Endothelial cell of umbilical vein (primary cell): ENCODE measurements around the gene CHN2. TPM values are rescaled to one million over a fixed set of nuclear protein-coding genes. Genes with fewer than 3 reads are reported as not detected.

Experiments
- BruUV-seq: library from RNA; stranded (reverse); fragments of 400-500 nt; replicated peaks from 2 replicates; lab custom pipeline; 2021; lab: Mats Ljungman, UMichigan
- CTCF ChIA-PET: fragments of 300-600, 350-600 bp; sonication (Branson Sonifier 250); formaldehyde crosslinking; loops from one replicate; lab custom pipeline; 2021; ENCODE audit warnings: antibody characterized with exemption, inconsistent platforms; lab: Charles Lee
- POLR2A ChIA-PET: fragments of 300-600, 350-600 bp; sonication (Branson Sonifier 250); formaldehyde crosslinking; loops from one replicate; lab custom pipeline; 2021; ENCODE audit warnings: antibody characterized with exemption, inconsistent platforms; lab: Charles Lee
- DNase-seq: peaks from one replicate; pipeline ENCODE4 v3.0.0-alpha.2; 2011; ENCODE audit warnings: low read depth, low spot score
- FAIRE-seq: peaks from 2 replicates; lab custom pipeline; 2011; peaks lifted over from hg19 to GRCh38; lab: Jason Lieb, UNC
- H2AFZ ChIP-seq: 2 replicates; pipeline ENCODE4 v1.6.0; 2012; ENCODE audit warnings: low read depth, low read length, control low read depth, inconsistent platforms
- H3K27ac ChIP-seq: 2 replicates; pipeline ENCODE4 v1.5.1; 2011; ENCODE audit warnings: low read depth, mild to moderate bottlenecking, control low read depth, low read length, moderate library complexity; ENCODE audit not compliant: insufficient read depth
- H3K27me3 ChIP-seq, 2 experiments: 2 replicates each; pipeline versions ENCODE4 v1.6.0 to v1.6.1; 2011; ENCODE audit warnings: low read length in 2 of 2, mixed read lengths in 1 of 2; ENCODE audit not compliant: control insufficient read depth in 2 of 2, insufficient read depth in 2 of 2
- H3K36me3 ChIP-seq, 2 experiments: 2 replicates in 1 of 2; 3 replicates in 1 of 2; pipeline ENCODE4 v1.5.1; 2011; ENCODE audit warnings: low read length in 2 of 2, mild to moderate bottlenecking in 1 of 2, moderate library complexity in 1 of 2; ENCODE audit not compliant: control insufficient read depth in 2 of 2, insufficient read depth in 2 of 2; ENCODE audit errors: extremely low read depth in 1 of 2
- H3K4me1 ChIP-seq: 3 replicates; pipeline ENCODE4 v1.5.1; 2011; ENCODE audit warnings: mild to moderate bottlenecking, low read length; ENCODE audit not compliant: control insufficient read depth, insufficient read depth; ENCODE audit errors: extremely low read depth
- H3K4me2 ChIP-seq: 2 replicates; pipeline ENCODE4 v1.6.1; 2011; ENCODE audit warnings: low read length, control low read depth, mixed read lengths; ENCODE audit not compliant: insufficient read depth
- H3K4me3 ChIP-seq, 3 experiments: fragments of 200-600 bp in 1 of 3; sonication (generic), shearing (Covaris generic) in 1 of 3; replicated peaks in 1 of 3; 2 replicates each; pipeline ENCODE4 v1.5.1; 2011 to 2016; ENCODE audit warnings: control low read depth in 3 of 3, low read length in 3 of 3, mild to moderate bottlenecking in 2 of 3, inconsistent platforms in 1 of 3, low read depth in 1 of 3, moderate library complexity in 1 of 3; ENCODE audit not compliant: insufficient read depth in 1 of 3
- H3K79me2 ChIP-seq: 2 replicates; pipeline ENCODE4 v1.6.0; 2012; ENCODE audit warnings: low read length, inconsistent platforms; ENCODE audit not compliant: control insufficient read depth, insufficient read depth
- H3K9ac ChIP-seq: replicated peaks from 2 replicates; pipeline ENCODE3; 2011; ENCODE audit warnings: low read length, control low read depth; ENCODE audit not compliant: insufficient read depth; ENCODE audit errors: extremely low read depth
- H3K9me1 ChIP-seq: replicated peaks from 3 replicates; pipeline ENCODE4 v1.6.0; 2011; ENCODE audit warnings: mild to moderate bottlenecking, low read length; ENCODE audit not compliant: control insufficient read depth, insufficient read depth; ENCODE audit errors: extremely low read depth
- H3K9me3 ChIP-seq: replicated peaks from 2 replicates; pipeline ENCODE4 v1.5.1; 2012; ENCODE audit warnings: low read length, inconsistent platforms; ENCODE audit not compliant: control insufficient read depth, insufficient read depth
- H4K20me1 ChIP-seq: replicated peaks from 2 replicates; pipeline ENCODE3; 2011; ENCODE audit warnings: mild to moderate bottlenecking, low read length; ENCODE audit not compliant: control insufficient read depth, insufficient read depth; ENCODE audit errors: extremely low read depth
- EZH2 ChIP-seq: IDR thresholded peaks from 2 replicates; pipeline ENCODE4 v1.6.1; 2012; ENCODE audit warnings: borderline replicate concordance, low read depth, mild to moderate bottlenecking, moderate library complexity, low read length, inconsistent platforms; ENCODE audit not compliant: severe bottlenecking
- FOS ChIP-seq: IDR thresholded peaks from 2 replicates; pipeline ENCODE4 v1.6.1; 2011; ENCODE audit warnings: mild to moderate bottlenecking, low read length, moderate library complexity, borderline replicate concordance; ENCODE audit not compliant: insufficient read depth
- GATA2 ChIP-seq: IDR thresholded peaks from 2 replicates; pipeline ENCODE4 v1.7.0; 2011; ENCODE audit warnings: low read depth, mild to moderate bottlenecking, moderate library complexity, mixed read lengths, low read length; ENCODE audit not compliant: insufficient read length, insufficient read depth
- JUN ChIP-seq: IDR thresholded peaks from 2 replicates; pipeline ENCODE4 v1.6.1; 2011; ENCODE audit warnings: borderline replicate concordance, low read depth; ENCODE audit not compliant: insufficient read length, insufficient read depth
- MYC ChIP-seq: IDR thresholded peaks from one replicate; pipeline ENCODE4 v1.6.1; 2011; ENCODE audit warnings: mild to moderate bottlenecking, low read depth, low read length
- POLR2A ChIP-seq: IDR thresholded peaks from 2 replicates; pipeline ENCODE4 v1.6.1; 2012; ENCODE audit warnings: low read depth, mild to moderate bottlenecking, control low read depth, low read length
- POLR2AphosphoS5 ChIP-seq: IDR thresholded peaks from 2 replicates; pipeline ENCODE4 v1.6.1; 2012; ENCODE audit warnings: low read depth, mild to moderate bottlenecking, control low read depth, low read length, moderate library complexity; ENCODE audit not compliant: insufficient read depth
- dilution Hi-C: fragments of 300-500 bp; cut with MboI; formaldehyde crosslinking; loops from one replicate; pipeline ENCODE4 v1.15.0; 2019; ENCODE audit warnings: low sequenced_read_pairs; ENCODE audit not compliant: extremely low pct_ligation_motif_present
- intact Hi-C: fragments of 100-400 bp; cut with micrococcal nuclease; formaldehyde crosslinking; loops from one replicate; pipeline ENCODE4 v1.10.0; 2022
- polyA plus RNA-seq, 4 experiments: library from polyadenylated mRNA; depleted of rRNA in 3 of 4; stranded (reverse) in 3 of 4; unstranded in 1 of 4; fragments of >200 nt; gene quantifications; 2 replicates each; pipeline versions ENCODE4 v1.2.1 to v1.2.3, GENCODE V29; 2011 to 2012; ENCODE audit warnings: missing spikeins in 1 of 4
- total RNA-seq: library from RNA; stranded (reverse); gene quantifications from 2 replicates; pipeline ENCODE4 v1.2.3, GENCODE V29; 2021
- TF ChIP-seq, protein P1 (sequence below): IDR thresholded peaks from 2 replicates; pipeline ENCODE4 v1.6.1; 2011; ENCODE audit not compliant: insufficient read depth, insufficient read length
- TF ChIP-seq, protein P2 (sequence below), 2 donors: IDR thresholded peaks; 1 replicate in 1 of 2; 2 replicates in 1 of 2; pipeline ENCODE4 v1.5.1; 2011; ENCODE audit warnings: low read length in 2 of 2, mild to moderate bottlenecking in 2 of 2, moderate library complexity in 2 of 2, control low read depth in 1 of 2, inconsistent platforms in 1 of 2, low read depth in 1 of 2; ENCODE audit not compliant: insufficient read depth in 1 of 2; ENCODE audit errors: extremely low read depth in 1 of 2

Gene CHN2
- total and polyA plus RNA-seq, 2 donors (not counting 3 experiments of a cell fraction or from before 2014, with no cell fraction given), result 1.4 to 5.0 TPM

- Histone ChIP-seq H2AFZ (no peak overlapping the region), H3K79me2 (no peaks in the 10 kb centered on the region), H3K9me1 (no peaks in the 10 kb centered on the region), H3K4me2 (no peak overlapping the region), H3K9me3 (no peaks in the 10 kb centered on the region), H3K36me3 (no peaks in the 10 kb centered on the region), H3K27me3 (no peaks in the 10 kb centered on the region), H3K27ac (no peak overlapping the region), H3K4me3 (no peak overlapping the region), H3K9ac (no peak overlapping the region), H3K4me1 (peaks cover 6% of the 10 kb centered on the region), H4K20me1 (no peaks in the 10 kb centered on the region)
- ChIA-PET CTCF (no interaction called here), POLR2A (no interaction called here)
- intact Hi-C loops (no loop called here), dilution Hi-C loops (no loop called here)
- FAIRE-seq (no peak), DNase-seq (no peak)
- no TSS peak for BruUV-seq
- TF ChIP-seq, protein P1, sequence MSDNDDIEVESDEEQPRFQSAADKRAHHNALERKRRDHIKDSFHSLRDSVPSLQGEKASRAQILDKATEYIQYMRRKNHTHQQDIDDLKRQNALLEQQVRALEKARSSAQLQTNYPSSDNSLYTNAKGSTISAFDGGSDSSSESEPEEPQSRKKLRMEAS, result no peak
- TF ChIP-seq POLR2A (no peak), POLR2AphosphoS5 (no peak), JUN (no peak)
Observed at GRCh38 chr7:29289156-29290021, 94.8 kb downstream of the CHN2 start.

- Histone ChIP-seq H3K9ac (no peak overlapping the region), H3K79me2 (no peaks in the 10 kb centered on the region), H3K4me2 (no peak overlapping the region), H3K9me3 (no peaks in the 10 kb centered on the region), H3K27ac (no peak overlapping the region), H3K36me3 (no peaks in the 10 kb centered on the region), H4K20me1 (no peaks in the 10 kb centered on the region), H3K9me1 (no peaks in the 10 kb centered on the region), H3K4me1 (peaks cover 6% of the 10 kb centered on the region), H3K27me3 (no peaks in the 10 kb centered on the region), H3K4me3 (no peak overlapping the region), H2AFZ (no peak overlapping the region)
- TF ChIP-seq JUN (no peak), EZH2 (no peak), GATA2 (no peak), MYC (no peak), POLR2AphosphoS5 (no peak), POLR2A (no peak), FOS (no peak)
- TF ChIP-seq, protein P2, sequence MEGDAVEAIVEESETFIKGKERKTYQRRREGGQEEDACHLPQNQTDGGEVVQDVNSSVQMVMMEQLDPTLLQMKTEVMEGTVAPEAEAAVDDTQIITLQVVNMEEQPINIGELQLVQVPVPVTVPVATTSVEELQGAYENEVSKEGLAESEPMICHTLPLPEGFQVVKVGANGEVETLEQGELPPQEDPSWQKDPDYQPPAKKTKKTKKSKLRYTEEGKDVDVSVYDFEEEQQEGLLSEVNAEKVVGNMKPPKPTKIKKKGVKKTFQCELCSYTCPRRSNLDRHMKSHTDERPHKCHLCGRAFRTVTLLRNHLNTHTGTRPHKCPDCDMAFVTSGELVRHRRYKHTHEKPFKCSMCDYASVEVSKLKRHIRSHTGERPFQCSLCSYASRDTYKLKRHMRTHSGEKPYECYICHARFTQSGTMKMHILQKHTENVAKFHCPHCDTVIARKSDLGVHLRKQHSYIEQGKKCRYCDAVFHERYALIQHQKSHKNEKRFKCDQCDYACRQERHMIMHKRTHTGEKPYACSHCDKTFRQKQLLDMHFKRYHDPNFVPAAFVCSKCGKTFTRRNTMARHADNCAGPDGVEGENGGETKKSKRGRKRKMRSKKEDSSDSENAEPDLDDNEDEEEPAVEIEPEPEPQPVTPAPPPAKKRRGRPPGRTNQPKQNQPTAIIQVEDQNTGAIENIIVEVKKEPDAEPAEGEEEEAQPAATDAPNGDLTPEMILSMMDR (IDR thresholded peaks at IDR 0.05; ENCODE audit: extremely low read depth in 1 of 2, insufficient read depth in 1 of 2, low read depth in 1 of 2, low read length in 2 of 2), result no peak
- TF ChIP-seq, protein P1, result no peak
- no TSS peak for BruUV-seq
- FAIRE-seq (no peak), DNase-seq (no peak)
- intact Hi-C loops (no loop called here), dilution Hi-C loops (no loop called here)
- POLR2A ChIA-PET, result no interaction called here
- CTCF ChIA-PET, result no interaction called here
Observed at GRCh38 chr7:29290829-29291228, 96.3 kb downstream of the CHN2 start.
